SHP77 treated with DMSO at 0.1 percent for 48 hours (cell line): ENCODE measurements around the gene TCOF1.
A peak's percentile ranks its signal among the peaks of the same experiment; 100 is the strongest.

Experiments used
- DNase-seq: peaks from one replicate; lab custom pipeline; 2025; lab: John Stamatoyannopoulos, UW

Gene TCOF1

GRCh38 chr5:150350524-150351344 is 6.8 kb upstream of the TCOF1 start:
- DNase-seq: peak; percentile 14

GRCh38 chr5:150352244-150353031 is 5.1 kb upstream of the TCOF1 start:
- no peak for DNase-seq

- no peak for DNase-seq
Observed at GRCh38 chr5:150353032-150353675, 4.3 kb upstream of the TCOF1 start.

GRCh38 chr5:150355791-150356190 is 1.7 kb upstream of the TCOF1 start:
- no peak for DNase-seq

- DNase-seq: no peak
Observed at GRCh38 chr5:150356575-150357294, 762 bp upstream of the TCOF1 start.

- DNase-seq: no peak
Observed at GRCh38 chr5:150358261-150359095, 981 bp downstream of the TCOF1 start.

- DNase-seq: no peak
Observed at GRCh38 chr5:150361301-150361700, 3.8 kb downstream of the TCOF1 start.

GRCh38 chr5:150363185-150363584 is 5.7 kb downstream of the TCOF1 start:
- no peak for DNase-seq

- DNase-seq: no peak
Observed at GRCh38 chr5:150364004-150364403, 6.5 kb downstream of the TCOF1 start.

- DNase-seq: no peak
Observed at GRCh38 chr5:150368526-150368925, 11.0 kb downstream of the TCOF1 start.

- no peak for DNase-seq
Observed at GRCh38 chr5:150372639-150373038, 15.1 kb downstream of the TCOF1 start.

GRCh38 chr5:150374651-150375050 is 17.2 kb downstream of the TCOF1 start:
- DNase-seq: no peak

GRCh38 chr5:150376799-150377771 is 19.6 kb downstream of the TCOF1 start:
- no peak for DNase-seq

GRCh38 chr5:150377964-150378694 is 20.6 kb downstream of the TCOF1 start:
- DNase-seq: no peak

- DNase-seq: no peak
Observed at GRCh38 chr5:150384701-150385100, 27.2 kb downstream of the TCOF1 start.

GRCh38 chr5:150386024-150386855 is 28.7 kb downstream of the TCOF1 start:
- DNase-seq: no peak

- no peak for DNase-seq
Observed at GRCh38 chr5:150389531-150390266, 32.2 kb downstream of the TCOF1 start.
